GM12878 (cell line): ENCODE results near the gene GPC3. TPM values are rescaled to one million over a fixed set of nuclear protein-coding genes. Genes with fewer than 3 reads are reported as not detected.

Experiments used
- ATAC-seq: fragments of 200-7000 bp; cut with Tn5 transposase; 3 replicates; pipeline ENCODE4 v1.9.1; 2020; ENCODE audit warnings: mild to moderate bottlenecking, moderate library complexity
- BruUV-seq: library from RNA; stranded (reverse); fragments of 400-500 nt; replicated peaks from 2 replicates; lab custom pipeline; 2021; lab: Mats Ljungman, UMichigan
- CTCF ChIA-PET: fragments of 300-600 bp; sonication (Branson Sonifier 250); formaldehyde crosslinking; extraction: SDS; loops from one replicate; lab custom pipeline; 2021; ENCODE audit warnings: inconsistent platforms; lab: Yijun Ruan, JAX
- POLR2A ChIA-PET: fragments of 350-600 bp; formaldehyde crosslinking; extraction: SDS; loops from one replicate; lab custom pipeline; 2021; ENCODE audit warnings: inconsistent platforms; lab: Charles Lee
- RAD21 ChIA-PET: fragments of 300-600 bp; sonication (Branson Sonifier 250); formaldehyde crosslinking; loops from one replicate; lab custom pipeline; 2023; ENCODE audit warnings: antibody characterized with exemption; ENCODE audit not compliant: unreplicated experiment; lab: Charles Lee
- SMC1A ChIA-PET: fragments of 300-600 bp; sonication (Branson Sonifier 250); formaldehyde crosslinking; loops from one replicate; lab custom pipeline; 2023; ENCODE audit not compliant: unreplicated experiment, uncharacterized antibody; lab: Charles Lee
- DNase-seq: peaks from one replicate; pipeline ENCODE4 v3.0.0-alpha.2; 2011; ENCODE audit warnings: low read depth, low spot score
- FAIRE-seq: peaks from 3 replicates; lab custom pipeline; 2011; peaks lifted over from hg19 to GRCh38; lab: Jason Lieb, UNC
- H2AFZ ChIP-seq: 2 replicates; pipeline ENCODE4 v1.6.0; 2011; ENCODE audit warnings: low read depth, low read length, control low read depth; ENCODE audit not compliant: control insufficient read depth
- H3K27ac ChIP-seq: 2 replicates; pipeline ENCODE4 v1.5.1; 2011; ENCODE audit warnings: control low read depth; ENCODE audit not compliant: control insufficient read depth, insufficient read depth
- H3K27me3 ChIP-seq, 2 experiments: replicated peaks in 1 of 2; 2 replicates each; pipeline versions ENCODE4 v1.6.0 to v1.6.1; 2011; ENCODE audit warnings: low read length in 1 of 2; ENCODE audit not compliant: control insufficient read depth in 2 of 2, insufficient read depth in 2 of 2
- H3K36me3 ChIP-seq, 2 experiments: 2 replicates each; pipeline ENCODE4 v1.5.1; 2011; ENCODE audit warnings: low read length in 1 of 2; ENCODE audit not compliant: control insufficient read depth in 2 of 2, insufficient read depth in 2 of 2
- H3K4me1 ChIP-seq: 2 replicates; pipeline ENCODE4 v1.6.1; 2011; ENCODE audit warnings: mild to moderate bottlenecking, low read length, moderate library complexity, mixed read lengths; ENCODE audit not compliant: control insufficient read depth, insufficient read depth
- H3K4me2 ChIP-seq: 2 replicates; pipeline ENCODE4 v1.6.0; 2011; ENCODE audit warnings: control low read depth; ENCODE audit not compliant: control insufficient read depth, insufficient read depth
- H3K4me3 ChIP-seq: fragments of 200-600 bp; sonication (generic); 2 replicates; pipeline ENCODE4 v1.5.1; 2016
- H3K79me2 ChIP-seq: 2 replicates; pipeline ENCODE4 v1.6.0; 2011; ENCODE audit warnings: low read length; ENCODE audit not compliant: control insufficient read depth, insufficient read depth
- H3K9ac ChIP-seq: 2 replicates; pipeline ENCODE4 v1.8.0; 2011; ENCODE audit warnings: low read length, control low read depth, mixed read lengths; ENCODE audit not compliant: control insufficient read depth, insufficient read depth
- H3K9me3 ChIP-seq: replicated peaks from 3 replicates; pipeline ENCODE4 v1.5.1; 2011; ENCODE audit warnings: mild to moderate bottlenecking, low read length; ENCODE audit not compliant: control insufficient read depth, insufficient read depth
- H4K20me1 ChIP-seq: 2 replicates; pipeline ENCODE4 v1.6.0; 2011; ENCODE audit not compliant: control insufficient read depth, insufficient read depth
- ASH2L ChIP-seq: fragments of 300-600, 200-600 bp; sonication (generic); IDR thresholded peaks from 2 replicates; pipeline ENCODE4 v1.6.1; 2017; ENCODE audit warnings: low read depth, mild to moderate bottlenecking, borderline replicate concordance
- BCL11A ChIP-seq: IDR thresholded peaks from 2 replicates; pipeline ENCODE4 v1.6.1; 2011; ENCODE audit warnings: low read depth, low read length
- CBFB ChIP-seq: IDR thresholded peaks from 2 replicates; pipeline ENCODE4 v1.6.1; 2016; ENCODE audit warnings: antibody characterized with exemption, low read depth
- EGR1 ChIP-seq, 2 experiments: IDR thresholded peaks; 1 replicate in 1 of 2; 2 replicates in 1 of 2; pipeline ENCODE4 v1.6.1; 2011 to 2012; ENCODE audit warnings: low read depth in 2 of 2, low read length in 2 of 2, borderline replicate concordance in 1 of 2, mild to moderate bottlenecking in 1 of 2, moderate library complexity in 1 of 2
- IKZF1 ChIP-seq: fragments of 450-650 bp; conservative IDR thresholded peaks from 2 replicates; pipeline ENCODE4 v1.6.1; 2017; ENCODE audit warnings: antibody characterized with exemption, mild to moderate bottlenecking
- NR2F1 ChIP-seq: fragments of 450-650 bp; conservative IDR thresholded peaks from 2 replicates; pipeline ENCODE4 v1.6.1; 2017; ENCODE audit warnings: mild to moderate bottlenecking
- PML ChIP-seq: IDR thresholded peaks from 2 replicates; pipeline ENCODE4 v1.6.1; 2012; ENCODE audit warnings: low read length, inconsistent platforms
- RB1 ChIP-seq: fragments of 450-650 bp; formaldehyde crosslinking; IDR thresholded peaks from 2 replicates; pipeline ENCODE4 v1.6.1; 2017; ENCODE audit warnings: mild to moderate bottlenecking, borderline replicate concordance
- RELA ChIP-seq: fragments of 450-650 bp; IDR thresholded peaks from 2 replicates; pipeline ENCODE4 v1.8.0; 2014; ENCODE audit warnings: borderline replicate concordance; ENCODE audit not compliant: partially characterized antibody
- WGBS: methylation state at CpG from one replicate; pipeline ENCODE4 v1.1.6; 2016; ENCODE audit warnings: low lambda C conversion rate; ENCODE audit not compliant: insufficient replicate concordance, insufficient coverage; ENCODE audit errors: missing lambda C conversion rate; 5-methylcytosine and 5-hydroxymethylcytosine counted together
- in situ Hi-C: fragments of 300-500 bp; cut with MboI; formaldehyde crosslinking; loops from 9 replicates; pipeline ENCODE4 v1.14.3; 2018; ENCODE audit warnings: mixed read lengths
- intact Hi-C: fragments of 100-400 bp; cut with micrococcal nuclease; formaldehyde crosslinking; loops from one replicate; pipeline ENCODE4 v1.14.2; 2022; ENCODE audit not compliant: unreplicated experiment
- polyA plus RNA-seq, 11 experiments: library from polyadenylated mRNA; depleted of rRNA in 4 of 11; unstranded in 6 of 11; stranded (reverse) in 5 of 11; fragments of >200 nt; fragmentation: Nextera tagmentation in 4 of 11; fragmentation: Illumina TruSeq in 1 of 11; extraction: Ambion mirVana in 4 of 11; extraction: Trizol in 1 of 11; gene quantifications; 1 replicate in 1 of 11; 2 replicates in 10 of 11; pipeline versions ENCODE4 v1.2.1 to v1.2.3, GENCODE V29; 2011 to 2016; ENCODE audit warnings: inconsistent platforms in 2 of 11, missing spikeins in 2 of 11, low read depth in 1 of 11
- total RNA-seq, 4 experiments: library from RNA; depleted of rRNA in 3 of 4; stranded (reverse); fragments of >200 nt in 3 of 4; fragmentation: Illumina TruSeq in 1 of 4; extraction: Trizol in 1 of 4; gene quantifications; 2 replicates each; pipeline versions ENCODE4 v1.2.1 to v1.2.3, GENCODE V29; 2013 to 2021

The GPC3 gene
- total and polyA plus RNA-seq, 10 of the 15 experiments (the other 5 are each of a cell fraction or from before 2014, with no cell fraction given) = 0.09 to 0.82 TPM; not detected in 8

GRCh38 chrX:133601116-133601515 lies 384.3 kb downstream of the GPC3 start:
- no peak for DNase-seq
- Histone ChIP-seq H3K27ac (no peak overlapping the region), H4K20me1 (no peaks in the 10 kb centered on the region), H3K4me2 (no peak overlapping the region), H3K4me3 (no peak overlapping the region), H3K27me3 (no peaks in the 10 kb centered on the region), H3K9me3 (no peaks in the 10 kb centered on the region), H3K79me2 (no peaks in the 10 kb centered on the region), H2AFZ (no peak overlapping the region), H3K36me3 (no peaks in the 10 kb centered on the region), H3K9ac (no peak overlapping the region), H3K4me1 (no peaks in the 10 kb centered on the region)
- POLR2A ChIA-PET = no interaction called here
- SMC1A ChIA-PET = no interaction called here
- intact Hi-C loops (no loop called here), in situ Hi-C loops (no loop called here)
- RAD21 ChIA-PET = no interaction called here
- FAIRE-seq = no peak
- CTCF ChIA-PET = no interaction called here
- no TSS peak for BruUV-seq
- no peak for ATAC-seq
- WGBS = 47% methylated on average over 4 of the region's 4 CpGs
- no peak for TF ChIP-seq EGR1 (IDR thresholded peaks at IDR 0.05; ENCODE audit: borderline replicate concordance in 1 of 2, low read depth in 2 of 2, low read length in 2 of 2)
- no peak for TF ChIP-seq BCL11A
- TF ChIP-seq RB1 = no peak
- TF ChIP-seq PML = no peak
- no peak for TF ChIP-seq ASH2L
- TF ChIP-seq CBFB = no peak
- TF ChIP-seq RELA = no peak

GRCh38 chrX:133600536-133600935 lies 384.9 kb downstream of the GPC3 start:
- RAD21 ChIA-PET = interaction anchor here (1.4 kb wide), 1 partner anchor 266 kb away, joined by 3 read pairs; no protein-coding TSS in a partner anchor
- H3K4me2 ChIP-seq = no peak overlapping the region
- POLR2A ChIA-PET = no interaction called here
- H3K79me2 ChIP-seq = no peaks in the 10 kb centered on the region
- no peak for DNase-seq
- in situ Hi-C loops (no loop called here), intact Hi-C loops (no loop called here)
- H3K36me3 ChIP-seq = no peaks in the 10 kb centered on the region
- H3K27ac ChIP-seq = no peak overlapping the region
- no peaks in the 10 kb centered on the region for H3K9me3 ChIP-seq
- H3K4me3 ChIP-seq = no peak overlapping the region
- no peak for ATAC-seq
- H2AFZ ChIP-seq = no peak overlapping the region
- no peaks in the 10 kb centered on the region for H3K4me1 ChIP-seq
- SMC1A ChIA-PET = interaction anchor here (1.1 kb wide), 2 partner anchors 9 to 61 kb away, joined by 3 to 5 read pairs; no protein-coding TSS in a partner anchor
- CTCF ChIA-PET = no interaction called here
- BruUV-seq = no TSS peak
- no peaks in the 10 kb centered on the region for H4K20me1 ChIP-seq
- 8% methylated on average over 1 of the region's 1 CpG for WGBS
- no peak for FAIRE-seq
- no peak overlapping the region for H3K9ac ChIP-seq
- TF ChIP-seq NR2F1 = no peak
- no peak for TF ChIP-seq IKZF1
- no peaks in the 10 kb centered on the region for H3K27me3 ChIP-seq
